ENCODE measurements around the gene CPNE6.

Gene CPNE6

GRCh38 chr14:24106672-24107271, 35.4 kb downstream of the CPNE6 start:
- DNase-seq, result no peak

- DNase-seq, result no peak
These were observed 37.0 kb downstream of the CPNE6 start for GRCh38 chr14:24108336-24108874.

GRCh38 chr14:24110060-24110459, 38.7 kb downstream of the CPNE6 start:
- no peak for DNase-seq

- DNase-seq, result no peak
These were observed 39.2 kb downstream of the CPNE6 start for GRCh38 chr14:24110523-24110922.

- DNase-seq, result no peak
These were observed 42.0 kb downstream of the CPNE6 start for GRCh38 chr14:24113379-24113800.

GRCh38 chr14:24113801-24114531, 42.6 kb downstream of the CPNE6 start:
- peak; percentile 63 for DNase-seq

GRCh38 chr14:24114532-24115421, 43.4 kb downstream of the CPNE6 start, which contains the start of the genes DCAF11 and NRL:
Gene DCAF11, plus strand, starts transcription at chr14:24114777. Its CDS starts 818 bp downstream, at chr14:24115595.
Gene NRL, minus strand, starts transcription at chr14:24114949. Its CDS starts 32,101 bp downstream, at chr14:24082848.
- DNase-seq, result peak; percentile 95

- DNase-seq, result no peak
These were observed 44.2 kb downstream of the CPNE6 start for GRCh38 chr14:24115422-24116127.

- DNase-seq, result no peak
These were observed 44.9 kb downstream of the CPNE6 start for GRCh38 chr14:24116128-24116814.

- DNase-seq, result no peak
These were observed 45.8 kb downstream of the CPNE6 start for GRCh38 chr14:24117179-24117578.

- no peak for DNase-seq
These were observed 48.3 kb downstream of the CPNE6 start for GRCh38 chr14:24119691-24120090.

GRCh38 chr14:24121210-24121609, 49.8 kb downstream of the CPNE6 start:
- no peak for DNase-seq

GRCh38 chr14:24122416-24122815, 51.1 kb downstream of the CPNE6 start:
- DNase-seq, result no peak

GRCh38 chr14:24122898-24123297, 51.5 kb downstream of the CPNE6 start:
- DNase-seq, result no peak

- DNase-seq, result no peak
These were observed 52.4 kb downstream of the CPNE6 start for GRCh38 chr14:24123424-24124417.

GRCh38 chr14:24126939-24127338, 55.6 kb downstream of the CPNE6 start:
- DNase-seq, result no peak

GRCh38 chr14:24127673-24128072, 56.3 kb downstream of the CPNE6 start:
- no peak for DNase-seq
